NCI-H510A (cell line): ENCODE data around the gene GPC2.
A peak's percentile ranks its signal among the peaks of the same experiment; 100 is the strongest.
"Not testable (repeated sequence)": the region's sequence is repeated elsewhere in the genome, so short reads cannot be mapped to it uniquely, and the experiment has no call there.

ENCODE experiments used
- DNase-seq: peaks from one replicate; lab custom pipeline; 2025; lab: John Stamatoyannopoulos, UW

The GPC2 gene

GRCh38 chr7:100152404-100152803, 24.8 kb downstream of the GPC2 start:
- DNase-seq = no peak

DNA sequence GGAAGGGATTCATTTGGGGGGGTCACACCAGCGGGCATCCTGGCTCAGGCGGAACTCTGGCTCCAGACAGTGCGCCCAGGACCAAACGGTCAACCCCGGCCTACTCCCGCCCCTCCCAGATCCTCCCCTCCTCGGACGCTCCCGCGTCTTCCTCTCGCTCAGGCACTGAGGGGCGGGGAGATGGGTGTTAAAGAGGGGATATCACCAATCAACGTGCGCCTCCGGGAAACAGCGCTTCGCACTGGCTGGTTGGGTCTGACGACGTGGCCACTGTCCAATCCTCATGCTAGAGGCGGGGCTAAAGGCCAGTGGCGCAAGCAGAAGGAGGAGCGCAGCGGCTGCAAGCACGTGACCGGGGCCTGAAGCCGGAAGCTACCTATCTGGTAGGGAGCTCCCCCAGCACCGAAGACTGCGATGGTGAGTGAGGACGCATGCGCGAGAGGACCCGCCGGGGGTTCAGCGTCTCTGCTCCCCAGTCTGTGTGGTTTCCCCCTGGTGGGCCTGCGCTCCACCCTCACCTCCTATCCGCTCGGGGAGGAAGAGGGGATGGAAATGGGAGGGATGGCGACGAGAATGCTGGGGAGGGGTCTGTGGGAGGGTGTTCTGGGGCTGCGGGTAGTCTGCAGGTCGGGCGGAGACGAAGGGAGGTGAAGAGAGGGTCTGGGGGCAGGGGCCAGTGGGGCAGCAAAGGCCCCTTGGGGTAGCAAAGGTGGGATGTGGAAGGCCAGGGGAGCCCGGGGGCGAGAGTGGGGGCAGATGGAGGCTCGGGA, 28.4 kb downstream of the GPC2 start, which contains the start of gene LAMTOR4:
LAMTOR4 (plus strand) TSS at position 360 of the 770 bp plus-strand sequence; CDS start at position 415, 55 bp downstream.
- DNase-seq = peak; percentile 95

DNA sequence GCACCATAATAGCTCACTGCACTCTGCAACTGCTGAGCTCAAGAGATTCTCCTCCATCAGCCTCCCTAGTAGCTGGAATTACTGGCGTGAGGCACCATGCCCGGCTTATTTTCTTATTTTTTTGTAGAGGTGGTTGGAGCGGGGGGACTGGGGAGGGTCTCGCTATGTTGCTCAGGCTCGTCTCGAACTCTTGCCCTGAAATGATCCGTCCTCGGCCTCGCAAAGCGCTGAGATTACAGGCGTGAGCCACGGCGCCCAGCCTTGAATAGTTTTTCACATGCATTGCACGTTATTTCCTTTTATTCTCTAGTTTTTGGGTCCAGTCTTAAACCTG, 29.0 kb downstream of the GPC2 start:
- DNase-seq = no peak

DNA sequence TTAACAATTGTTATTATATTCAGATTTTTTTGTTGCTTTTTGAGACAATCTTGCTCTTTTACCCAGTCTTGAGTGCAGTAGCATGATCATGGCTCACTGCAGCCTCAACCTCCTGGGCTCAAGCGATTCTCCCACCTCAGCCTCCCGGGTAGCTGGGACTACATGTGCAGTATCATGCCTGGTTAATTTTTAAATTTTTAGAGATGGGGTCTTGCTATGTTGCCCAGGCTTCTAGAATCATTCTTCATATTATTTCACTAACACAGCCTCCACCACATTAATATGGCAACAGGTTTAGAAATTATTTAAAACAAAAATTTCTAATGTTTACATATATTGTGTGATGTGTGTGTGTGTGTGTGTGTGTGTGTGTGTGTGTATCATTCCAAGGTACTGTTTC, 29.9 kb downstream of the GPC2 start:
- no peak for DNase-seq

- not testable (repeated sequence) for DNase-seq
Measured at GRCh38 chr7:100146350-100146749, 30.8 kb downstream of the GPC2 start.

DNA sequence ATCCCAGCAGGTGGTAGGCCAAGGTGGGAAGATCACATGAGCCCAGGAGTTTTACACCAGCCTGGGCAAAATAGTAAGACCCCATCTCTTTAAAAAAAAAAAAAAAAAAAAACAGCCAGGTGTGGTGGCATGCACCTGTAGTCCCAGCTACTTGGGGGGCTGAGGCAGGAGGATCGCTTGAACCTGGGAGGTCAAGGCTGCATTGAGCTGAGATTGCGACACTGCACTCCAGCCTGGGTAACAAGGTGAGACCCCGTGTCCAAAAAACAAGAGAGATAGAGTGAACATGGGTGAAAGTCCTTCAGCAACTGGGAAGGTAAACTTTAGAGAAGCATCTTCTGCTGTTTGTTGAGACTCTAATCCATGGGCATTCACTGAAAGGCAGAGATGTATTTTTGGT, 34.7 kb downstream of the GPC2 start:
- DNase-seq = no peak

- DNase-seq = no peak
Measured at GRCh38 chr7:100141555-100141949, 35.6 kb downstream of the GPC2 start.

- no peak for DNase-seq
Measured at GRCh38 chr7:100137851-100138760, 39.1 kb downstream of the GPC2 start.

DNA sequence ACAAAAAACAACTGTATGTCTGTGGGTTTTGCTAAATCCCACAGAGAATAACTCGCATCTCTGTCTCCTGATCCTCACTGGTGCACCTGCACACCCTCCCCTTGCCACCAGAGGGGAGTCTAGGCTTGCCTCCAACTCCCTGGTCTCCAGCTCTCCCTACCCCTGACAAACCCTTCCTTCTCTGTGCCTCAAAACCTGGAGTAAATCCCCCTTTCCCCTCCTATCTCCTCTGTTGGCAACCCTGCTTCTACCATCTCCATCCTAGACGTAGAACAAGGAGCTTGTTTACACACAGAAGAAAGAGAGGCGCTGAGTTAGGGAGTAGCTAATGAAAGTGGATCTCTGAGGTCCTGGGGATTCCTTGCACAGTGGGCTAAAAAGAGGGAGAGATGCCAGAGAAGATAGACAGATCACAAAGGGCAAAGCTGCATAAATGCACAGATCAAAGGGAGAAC, 44.5 kb downstream of the GPC2 start:
- no peak for DNase-seq

DNA sequence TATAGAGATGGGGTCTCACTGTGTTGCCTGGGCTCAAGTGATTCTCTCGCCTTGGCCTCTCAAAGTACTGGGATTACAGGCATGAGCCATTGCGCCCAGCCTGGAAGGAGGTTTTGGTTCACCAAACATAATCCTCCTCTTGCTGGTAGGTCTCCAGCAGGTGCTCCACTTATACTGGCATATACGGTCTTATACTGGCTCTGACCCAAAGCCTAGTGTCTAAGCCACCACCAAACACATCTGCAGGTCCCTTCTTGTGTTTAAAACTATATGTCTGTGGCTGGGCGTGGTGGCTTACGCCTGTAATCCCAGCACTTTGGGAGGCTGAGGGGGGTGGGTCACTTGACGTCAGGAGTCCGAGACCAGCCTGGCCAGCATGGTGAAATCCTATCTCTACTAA, 45.1 kb downstream of the GPC2 start:
- no peak for DNase-seq

- DNase-seq = peak; percentile 24
Measured at GRCh38 chr7:100130608-100131453, 46.4 kb downstream of the GPC2 start.

DNA sequence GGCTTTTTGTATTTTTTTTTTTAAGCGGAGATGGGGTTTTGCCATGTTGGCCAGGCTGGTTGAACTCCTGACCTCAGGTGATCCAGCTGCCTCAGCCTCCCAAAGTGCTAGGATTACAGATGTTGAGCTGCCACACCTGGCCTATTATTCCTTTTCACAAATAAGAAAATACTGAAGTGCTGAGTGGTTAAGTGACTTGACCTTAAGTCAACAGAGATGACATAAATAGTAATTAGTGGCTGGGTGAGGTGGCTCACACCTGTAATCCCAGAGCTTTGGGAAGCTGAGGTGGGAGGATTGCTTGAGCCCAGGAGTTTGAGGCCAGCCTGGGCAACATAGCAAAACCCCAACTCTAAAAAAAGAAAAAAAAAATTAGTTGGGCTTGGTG, 47.0 kb downstream of the GPC2 start:
- not testable (repeated sequence) for DNase-seq

DNA sequence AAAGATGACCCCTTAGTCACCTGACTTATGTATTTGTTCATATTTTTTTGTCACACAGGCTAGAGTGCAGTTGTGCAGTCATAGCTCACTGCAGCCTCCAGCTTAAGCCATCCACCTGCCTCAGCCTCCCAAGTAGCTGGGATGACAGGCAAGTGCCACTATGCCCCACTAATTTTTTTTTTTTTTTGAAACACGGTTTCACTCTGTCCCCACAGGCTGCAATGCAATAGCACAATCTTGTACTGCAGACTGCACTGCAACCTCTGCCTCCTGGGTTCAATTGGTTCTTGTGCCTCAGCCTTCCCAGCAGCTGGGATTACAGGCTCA, 48.6 kb downstream of the GPC2 start:
- no peak for DNase-seq

DNA sequence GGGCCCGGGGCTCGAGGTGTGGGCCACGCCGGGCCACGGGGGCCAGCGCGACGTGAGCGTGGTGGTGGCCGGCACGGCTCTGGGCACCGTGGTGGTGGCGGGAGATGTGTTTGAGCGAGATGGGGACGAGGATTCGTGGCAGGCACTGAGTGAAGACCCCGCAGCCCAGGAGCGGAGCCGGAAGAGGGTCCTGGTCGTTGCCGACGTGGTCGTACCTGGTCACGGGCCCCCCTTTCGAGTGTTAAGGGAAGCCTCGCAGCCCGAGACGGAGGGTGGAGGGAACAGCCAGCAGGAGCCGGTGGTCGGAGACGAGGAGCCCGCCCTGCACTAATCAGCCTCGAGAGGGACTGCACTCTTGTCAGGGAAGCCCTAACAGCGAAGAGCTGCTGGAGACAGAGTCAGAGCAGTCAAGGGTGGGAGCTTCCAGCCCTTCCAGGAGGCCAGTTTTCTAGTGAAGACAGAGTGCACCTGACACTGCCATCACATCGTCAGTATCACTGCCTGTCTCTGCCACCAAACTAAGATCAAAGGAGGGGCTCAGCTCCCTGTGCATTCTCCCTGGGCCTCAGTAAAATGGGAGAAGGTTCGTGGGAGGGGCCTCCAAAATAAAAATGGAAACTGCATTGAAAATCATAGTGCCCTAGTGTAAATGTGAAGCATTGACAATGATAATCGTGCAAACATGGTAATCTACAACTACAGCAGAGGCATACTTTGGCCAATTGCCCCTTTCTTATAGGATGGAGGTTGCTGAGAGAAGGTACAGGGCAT, 49.1 kb downstream of the GPC2 start:
- DNase-seq = no peak

DNA sequence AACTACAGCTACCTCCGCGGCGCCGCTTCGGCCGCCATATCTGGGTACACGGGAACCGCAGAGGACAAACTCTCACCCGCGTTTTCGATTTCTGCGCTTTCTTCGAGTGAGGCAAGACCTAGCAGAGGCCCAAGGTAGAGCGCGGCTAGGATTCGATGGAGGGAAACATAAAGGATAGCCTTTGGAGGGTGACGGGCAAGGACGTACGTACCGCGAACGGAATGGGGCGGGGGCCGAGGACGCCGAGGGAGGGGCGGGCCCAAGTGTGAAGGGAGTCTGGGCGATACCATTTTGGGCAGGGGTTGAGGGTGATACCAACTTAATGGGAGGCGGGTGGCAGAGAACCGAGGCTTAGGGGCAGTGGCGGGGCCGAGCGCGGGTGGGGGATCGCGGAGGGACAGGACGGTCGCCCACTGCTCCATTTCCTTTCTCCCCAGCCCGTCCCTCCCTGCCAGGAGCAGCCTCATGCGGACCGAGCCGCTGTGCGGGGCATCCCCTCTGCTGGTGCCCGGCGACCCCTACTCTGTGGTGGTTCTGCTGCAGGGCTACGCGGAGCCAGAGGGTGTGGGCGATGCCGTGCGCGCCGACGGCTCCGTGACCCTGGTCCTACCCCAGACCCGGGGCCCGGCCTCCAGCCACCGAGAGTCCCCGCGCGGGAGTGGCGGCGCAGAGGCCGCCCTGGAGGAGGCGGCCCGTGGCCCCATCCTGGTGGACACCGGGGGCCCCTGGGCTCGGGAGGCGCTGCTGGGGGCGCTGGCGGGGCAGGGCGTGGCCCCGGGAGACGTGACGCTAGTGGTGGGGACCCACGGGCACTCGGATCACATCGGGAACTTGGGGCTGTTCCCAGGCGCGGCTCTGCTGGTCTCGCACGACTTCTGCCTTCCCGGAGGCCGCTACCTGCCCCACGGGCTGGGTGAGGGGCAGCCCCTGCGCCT, 50.0 kb downstream of the GPC2 start, which contains the start of gene MBLAC1:
MBLAC1 (plus strand) TSS at position 37 of the 935 bp plus-strand sequence; CDS start at position 466, 429 bp downstream.
- DNase-seq = peak; percentile 76

DNA sequence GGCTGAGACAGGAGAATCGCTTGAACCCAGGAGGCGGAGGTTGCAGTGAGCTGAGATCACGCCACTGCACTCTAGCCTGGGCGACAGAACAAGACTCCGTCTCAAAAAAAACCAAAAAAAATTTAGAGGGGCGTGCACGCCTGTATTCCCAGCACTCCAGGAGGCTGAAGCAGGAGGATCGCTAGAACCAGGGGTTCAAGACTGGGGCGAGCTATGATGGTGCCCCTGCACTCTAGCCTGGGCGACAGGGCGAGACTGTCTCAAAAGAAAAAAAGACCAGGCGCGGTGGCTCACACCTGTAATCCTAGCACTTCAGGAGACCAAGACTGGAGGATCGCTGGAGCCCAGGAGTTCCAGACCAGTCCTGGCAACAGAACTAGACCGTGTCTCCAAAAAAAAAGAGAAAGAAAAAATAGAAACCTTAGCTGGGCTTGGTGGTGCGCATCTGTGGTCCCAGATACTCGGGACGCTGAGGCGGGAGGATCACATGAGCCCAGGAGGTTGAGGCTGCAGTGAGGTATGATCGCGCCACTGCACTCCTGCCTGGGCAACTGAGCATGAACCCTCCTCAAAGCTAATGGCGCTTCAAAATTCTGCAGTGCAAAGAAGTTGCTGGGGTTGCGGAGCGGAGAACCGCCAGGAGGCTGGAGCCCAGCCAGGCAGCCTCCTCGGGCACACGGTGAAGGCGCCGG, 50.8 kb downstream of the GPC2 start:
- no peak for DNase-seq

DNA sequence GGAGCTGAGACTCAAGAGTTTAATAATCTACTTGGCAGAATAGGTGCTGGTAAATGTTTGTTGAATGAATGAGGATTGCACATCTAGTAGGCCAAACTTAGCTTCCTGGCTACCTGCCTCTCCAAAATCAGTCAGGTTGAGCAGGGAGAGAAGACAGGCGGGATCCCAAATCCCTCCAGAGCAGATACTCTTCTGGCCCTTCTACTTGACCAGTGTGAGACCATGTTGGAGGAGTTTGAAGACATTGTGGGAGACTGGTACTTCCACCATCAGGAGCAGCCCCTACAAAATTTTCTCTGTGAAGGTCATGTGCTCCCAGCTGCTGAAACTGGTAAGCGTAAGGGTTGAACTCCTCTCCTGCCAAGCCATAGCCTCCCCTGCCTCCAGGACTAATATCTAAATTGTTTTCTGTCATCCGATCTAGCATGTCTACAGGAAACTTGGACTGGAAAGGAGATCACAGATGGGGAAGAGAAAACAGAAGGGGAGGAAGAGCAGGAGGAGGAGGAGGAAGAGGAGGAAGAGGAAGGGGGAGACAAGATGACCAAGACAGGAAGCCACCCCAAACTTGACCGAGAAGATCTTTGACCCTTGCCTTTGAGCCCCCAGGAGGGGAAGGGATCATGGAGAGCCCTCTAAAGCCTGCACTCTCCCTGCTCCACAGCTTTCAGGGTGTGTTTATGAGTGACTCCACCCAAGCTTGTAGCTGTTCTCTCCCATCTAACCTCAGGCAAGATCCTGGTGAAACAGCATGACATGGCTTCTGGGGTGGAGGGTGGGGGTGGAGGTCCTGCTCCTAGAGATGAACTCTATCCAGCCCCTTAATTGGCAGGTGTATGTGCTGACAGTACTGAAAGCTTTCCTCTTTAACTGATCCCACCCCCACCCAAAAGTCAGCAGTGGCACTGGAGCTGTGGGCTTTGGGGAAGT, 52.6 kb downstream of the GPC2 start:
- DNase-seq = no peak

GRCh38 chr7:100122568-100122967, 54.6 kb downstream of the GPC2 start:
- DNase-seq = no peak

GRCh38 chr7:100122067-100122466, 55.1 kb downstream of the GPC2 start:
- peak; percentile 88 for DNase-seq
